C4-2B (cell line): ENCODE results near the gene KRTAP10-3.
"Not testable (repeated sequence)": the region's sequence is repeated elsewhere in the genome, so short reads cannot be mapped to it uniquely, and the experiment has no call there.

Source experiments
- ZFX ChIP-seq: fragments of 450-650 bp; IDR thresholded peaks from 2 replicates; pipeline ENCODE4 v1.6.1; 2017
- TF ChIP-seq, protein P1 (sequence below): fragments of 450-650 bp; conservative IDR thresholded peaks from 2 replicates; pipeline ENCODE4 v1.5.1; 2017; ENCODE audit warnings: mild to moderate bottlenecking

DNA sequence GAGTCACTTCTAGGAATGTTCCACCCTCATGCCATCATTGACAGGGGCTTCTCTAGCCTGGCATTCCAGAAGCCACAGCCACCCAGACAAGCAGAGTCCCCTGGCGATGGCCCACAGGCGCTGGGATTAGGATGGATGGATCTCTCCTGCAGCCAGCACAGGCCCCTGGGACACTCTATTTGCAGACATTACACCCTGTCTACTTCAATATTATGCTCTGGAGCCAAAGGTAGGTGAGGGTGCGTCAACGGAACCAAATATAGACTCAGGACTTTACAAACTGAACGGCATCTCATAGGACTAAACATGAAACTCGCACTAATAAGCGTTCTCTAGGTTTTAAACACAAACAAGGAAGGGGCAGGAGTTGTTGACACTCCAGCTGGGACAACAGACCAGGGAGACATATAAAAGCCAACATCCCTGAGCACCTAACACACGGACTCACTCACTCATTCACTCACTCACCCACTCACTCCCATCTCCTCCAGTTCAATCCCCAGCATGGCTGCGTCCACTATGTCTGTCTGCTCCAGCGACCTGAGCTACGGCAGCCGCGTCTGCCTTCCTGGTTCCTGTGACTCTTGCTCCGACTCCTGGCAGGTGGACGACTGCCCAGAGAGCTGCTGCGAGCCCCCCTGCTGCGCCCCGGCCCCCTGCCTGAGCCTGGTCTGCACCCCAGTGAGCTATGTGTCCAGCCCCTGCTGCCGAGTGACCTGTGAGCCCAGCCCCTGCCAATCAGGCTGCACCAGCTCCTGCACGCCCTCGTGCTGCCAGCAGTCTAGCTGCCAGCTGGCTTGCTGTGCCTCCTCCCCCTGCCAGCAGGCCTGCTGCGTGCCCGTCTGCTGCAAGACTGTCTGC is 41.8 kb upstream of the KRTAP10-3 start, which contains the start of gene KRTAP10-7:
- TF ChIP-seq, protein P1, sequence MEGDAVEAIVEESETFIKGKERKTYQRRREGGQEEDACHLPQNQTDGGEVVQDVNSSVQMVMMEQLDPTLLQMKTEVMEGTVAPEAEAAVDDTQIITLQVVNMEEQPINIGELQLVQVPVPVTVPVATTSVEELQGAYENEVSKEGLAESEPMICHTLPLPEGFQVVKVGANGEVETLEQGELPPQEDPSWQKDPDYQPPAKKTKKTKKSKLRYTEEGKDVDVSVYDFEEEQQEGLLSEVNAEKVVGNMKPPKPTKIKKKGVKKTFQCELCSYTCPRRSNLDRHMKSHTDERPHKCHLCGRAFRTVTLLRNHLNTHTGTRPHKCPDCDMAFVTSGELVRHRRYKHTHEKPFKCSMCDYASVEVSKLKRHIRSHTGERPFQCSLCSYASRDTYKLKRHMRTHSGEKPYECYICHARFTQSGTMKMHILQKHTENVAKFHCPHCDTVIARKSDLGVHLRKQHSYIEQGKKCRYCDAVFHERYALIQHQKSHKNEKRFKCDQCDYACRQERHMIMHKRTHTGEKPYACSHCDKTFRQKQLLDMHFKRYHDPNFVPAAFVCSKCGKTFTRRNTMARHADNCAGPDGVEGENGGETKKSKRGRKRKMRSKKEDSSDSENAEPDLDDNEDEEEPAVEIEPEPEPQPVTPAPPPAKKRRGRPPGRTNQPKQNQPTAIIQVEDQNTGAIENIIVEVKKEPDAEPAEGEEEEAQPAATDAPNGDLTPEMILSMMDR: not testable (repeated sequence)
- TF ChIP-seq ZFX: not testable (repeated sequence)
